HG03159 (cell line): ENCODE data around the gene NPR2.
A peak's percentile ranks its signal among the peaks of the same experiment; 100 is the strongest.

Experiments used
- ATAC-seq: cut with Tn5 transposase; IDR thresholded peaks from one replicate; pipeline ENCODE4 v1.9.1; 2021; ENCODE audit warnings: mild to moderate bottlenecking, moderate library complexity; ENCODE audit not compliant: unreplicated experiment

NPR2 gene

GRCh38 chr9:35791297-35791921 is at the start of gene NPR2:
Gene NPR2, plus strand, starts transcription at chr9:35791591. Its CDS starts 818 bp downstream, at chr9:35792409.
- no peak for ATAC-seq

GRCh38 chr9:35741740-35742139 is 49.7 kb upstream of the NPR2 start:
- ATAC-seq = no peak

- no peak for ATAC-seq
Measured at GRCh38 chr9:35743452-35743851, 47.9 kb upstream of the NPR2 start.

- no peak for ATAC-seq
Measured at GRCh38 chr9:35743880-35744518, 47.4 kb upstream of the NPR2 start.

- no peak for ATAC-seq
Measured at GRCh38 chr9:35745569-35745968, 45.8 kb upstream of the NPR2 start.

GRCh38 chr9:35746583-35746982 is 44.8 kb upstream of the NPR2 start:
- ATAC-seq = no peak

- ATAC-seq = no peak
Measured at GRCh38 chr9:35748242-35748857, 43.0 kb upstream of the NPR2 start.

- ATAC-seq = peak; percentile 73
Measured at GRCh38 chr9:35748858-35749514, 42.4 kb upstream of the NPR2 start, which contains the start of the genes GBA2 and RGP1. Gene GBA2, minus strand, starts transcription at chr9:35749228. Its CDS starts 524 bp downstream, at chr9:35748704. Gene RGP1, plus strand, starts transcription at chr9:35749287. Its CDS starts 469 bp downstream, at chr9:35749756.

- ATAC-seq = peak; percentile 30
Measured at GRCh38 chr9:35749515-35750255, 41.7 kb upstream of the NPR2 start.

- no peak for ATAC-seq
Measured at GRCh38 chr9:35750256-35750531, 41.2 kb upstream of the NPR2 start.

GRCh38 chr9:35753466-35753865 is 37.9 kb upstream of the NPR2 start:
- no peak for ATAC-seq

GRCh38 chr9:35754264-35754663 is 37.1 kb upstream of the NPR2 start, which contains the start of gene MSMP:
Gene MSMP, minus strand, starts transcription at chr9:35754276. Its CDS starts 147 bp downstream, at chr9:35754129.
- ATAC-seq = no peak

- ATAC-seq = no peak
Measured at GRCh38 chr9:35755071-35755470, 36.3 kb upstream of the NPR2 start.

GRCh38 chr9:35756275-35757225 is 34.8 kb upstream of the NPR2 start:
- ATAC-seq = peak; percentile 66

GRCh38 chr9:35757226-35757891 is 34.0 kb upstream of the NPR2 start:
- peak; percentile 36 for ATAC-seq

- no peak for ATAC-seq
Measured at GRCh38 chr9:35757892-35758275, 33.5 kb upstream of the NPR2 start.

GRCh38 chr9:35758475-35759050 is 32.8 kb upstream of the NPR2 start:
- ATAC-seq = no peak

- ATAC-seq = no peak
Measured at GRCh38 chr9:35759795-35760194, 31.6 kb upstream of the NPR2 start.

- ATAC-seq = no peak
Measured at GRCh38 chr9:35760651-35761050, 30.7 kb upstream of the NPR2 start.
